ENCODE data around the gene RAPGEF4. TPM values are rescaled to one million over a fixed set of nuclear protein-coding genes. Genes with fewer than 3 reads are reported as not detected.

The RAPGEF4 gene
- total RNA-seq, 6 experiments from 2014 or later: 9.5 to 18.4 (median 14.7) TPM

DNA sequence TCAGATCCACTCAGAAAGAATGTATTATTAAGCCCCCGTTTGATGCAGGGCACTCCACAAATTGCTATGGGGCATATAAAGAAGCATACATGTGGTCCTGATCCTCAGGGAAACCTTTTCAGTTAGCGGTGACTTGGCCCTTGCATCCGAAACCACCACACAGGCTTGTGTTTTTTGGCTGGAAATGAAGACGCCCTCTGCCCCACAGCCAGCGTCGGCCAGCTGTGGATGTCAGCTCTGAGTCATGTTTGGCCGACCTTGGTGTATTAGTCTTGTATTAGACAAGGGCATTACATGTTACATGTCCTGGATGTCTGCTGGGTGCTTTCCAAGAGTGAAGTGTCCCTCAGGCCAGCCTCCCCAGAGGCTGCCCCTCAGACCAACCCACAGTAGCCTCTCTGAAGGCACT, 232.4 kb downstream of the RAPGEF4 start:
- peak; percentile 78 to 84 (median 82) for ATAC-seq
- WGBS (ENCODE audit: insufficient coverage, low coverage, low lambda C conversion rate, missing lambda C conversion rate): 0% methylated on average over 5 of the region's 7 CpGs
- intact Hi-C loops (cut with DNase I): no loop called here
- H3K9me3 ChIP-seq: no peaks in the 10 kb centered on the region
- DNase-seq: peak; percentile 77 to 94 (median 86)
- peak overlapping the region in 2 of 3 donors; percentile 21 to 43 for H3K4me3 ChIP-seq
- peaks cover 0 to 41% (median 23%) of the 10 kb centered on the region in 4 donors for H3K4me1 ChIP-seq
- no peaks in the 10 kb centered on the region for H3K27me3 ChIP-seq
- TF ChIP-seq, protein P1, sequence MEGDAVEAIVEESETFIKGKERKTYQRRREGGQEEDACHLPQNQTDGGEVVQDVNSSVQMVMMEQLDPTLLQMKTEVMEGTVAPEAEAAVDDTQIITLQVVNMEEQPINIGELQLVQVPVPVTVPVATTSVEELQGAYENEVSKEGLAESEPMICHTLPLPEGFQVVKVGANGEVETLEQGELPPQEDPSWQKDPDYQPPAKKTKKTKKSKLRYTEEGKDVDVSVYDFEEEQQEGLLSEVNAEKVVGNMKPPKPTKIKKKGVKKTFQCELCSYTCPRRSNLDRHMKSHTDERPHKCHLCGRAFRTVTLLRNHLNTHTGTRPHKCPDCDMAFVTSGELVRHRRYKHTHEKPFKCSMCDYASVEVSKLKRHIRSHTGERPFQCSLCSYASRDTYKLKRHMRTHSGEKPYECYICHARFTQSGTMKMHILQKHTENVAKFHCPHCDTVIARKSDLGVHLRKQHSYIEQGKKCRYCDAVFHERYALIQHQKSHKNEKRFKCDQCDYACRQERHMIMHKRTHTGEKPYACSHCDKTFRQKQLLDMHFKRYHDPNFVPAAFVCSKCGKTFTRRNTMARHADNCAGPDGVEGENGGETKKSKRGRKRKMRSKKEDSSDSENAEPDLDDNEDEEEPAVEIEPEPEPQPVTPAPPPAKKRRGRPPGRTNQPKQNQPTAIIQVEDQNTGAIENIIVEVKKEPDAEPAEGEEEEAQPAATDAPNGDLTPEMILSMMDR (IDR thresholded peaks at IDR 0.05): no peak
- TF ChIP-seq POLR2A (IDR thresholded peaks at IDR 0.05): peak; percentile 36
- no peaks in the 10 kb centered on the region for H3K36me3 ChIP-seq
- peak overlapping the region; percentile 93 to 98 (median 94) for H3K27ac ChIP-seq

DNA sequence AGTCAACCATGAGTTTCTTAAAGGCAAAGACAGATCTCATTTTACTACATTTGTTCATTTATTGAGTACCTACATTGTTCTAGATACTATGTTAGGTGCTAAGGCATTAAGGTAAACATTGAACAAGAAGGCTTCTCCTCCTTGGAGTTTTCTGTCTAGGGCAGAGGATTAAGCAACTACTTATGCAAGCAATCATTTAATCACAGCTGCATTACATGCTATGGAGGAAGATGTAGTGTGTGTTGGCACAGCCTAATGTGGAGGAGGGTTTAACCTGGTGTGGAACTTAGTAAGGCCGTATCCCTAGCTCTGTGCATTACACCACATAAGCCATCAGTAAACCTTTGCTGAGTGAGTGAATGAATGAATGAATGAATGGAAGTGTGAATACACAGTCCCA, 233.5 kb downstream of the RAPGEF4 start:
- Histone ChIP-seq H3K27me3 (no peaks in the 10 kb centered on the region), H3K4me3 (no peak overlapping the region), H3K36me3 (no peaks in the 10 kb centered on the region), H3K9me3 (no peaks in the 10 kb centered on the region), H3K4me1 (peaks cover 0 to 41% (median 23%) of the 10 kb centered on the region in 4 donors), H3K27ac (peak overlapping the region; percentile 93 to 98 (median 94))
- no peak for ATAC-seq
- intact Hi-C loops (cut with DNase I): no loop called here
- TF ChIP-seq POLR2A (IDR thresholded peaks at IDR 0.05): no peak
- TF ChIP-seq, protein P1 (IDR thresholded peaks at IDR 0.05): no peak
- DNase-seq: no peak
- 29% methylated on average over 1 of the region's 1 CpG for WGBS (ENCODE audit: insufficient coverage, low coverage, low lambda C conversion rate, missing lambda C conversion rate)

DNA sequence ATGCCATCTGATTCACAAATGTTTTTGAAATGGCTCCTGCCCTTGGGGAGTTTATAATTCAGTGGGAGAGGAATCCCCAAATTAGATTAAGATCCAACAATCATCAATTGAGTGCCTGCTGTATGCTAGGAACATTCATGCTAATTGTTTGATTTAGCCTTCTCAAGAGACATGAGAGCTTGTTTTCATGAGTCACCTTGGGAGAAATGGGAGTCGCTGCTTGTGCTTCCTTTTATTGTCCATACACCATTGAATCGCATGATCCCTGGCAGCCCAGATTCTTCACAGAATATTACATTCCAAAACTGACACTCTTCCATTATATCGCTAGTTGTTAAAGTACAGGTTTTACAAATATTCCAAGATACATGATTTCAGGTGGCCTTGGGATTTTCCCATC, 234.0 kb downstream of the RAPGEF4 start:
- Histone ChIP-seq H3K4me3 (no peak overlapping the region), H3K27me3 (no peaks in the 10 kb centered on the region), H3K27ac (peak overlapping the region in 1 of 3 donors; percentile 98), H3K36me3 (no peaks in the 10 kb centered on the region), H3K9me3 (no peaks in the 10 kb centered on the region), H3K4me1 (peaks cover 0 to 41% (median 23%) of the 10 kb centered on the region in 4 donors)
- TF ChIP-seq POLR2A (IDR thresholded peaks at IDR 0.05): no peak
- TF ChIP-seq, protein P1 (IDR thresholded peaks at IDR 0.05): no peak
- DNase-seq: no peak
- intact Hi-C loops (cut with DNase I): no loop called here
- 76% methylated on average over 3 of the region's 3 CpGs for WGBS (ENCODE audit: insufficient coverage, low coverage, low lambda C conversion rate, missing lambda C conversion rate)
- ATAC-seq: no peak

DNA sequence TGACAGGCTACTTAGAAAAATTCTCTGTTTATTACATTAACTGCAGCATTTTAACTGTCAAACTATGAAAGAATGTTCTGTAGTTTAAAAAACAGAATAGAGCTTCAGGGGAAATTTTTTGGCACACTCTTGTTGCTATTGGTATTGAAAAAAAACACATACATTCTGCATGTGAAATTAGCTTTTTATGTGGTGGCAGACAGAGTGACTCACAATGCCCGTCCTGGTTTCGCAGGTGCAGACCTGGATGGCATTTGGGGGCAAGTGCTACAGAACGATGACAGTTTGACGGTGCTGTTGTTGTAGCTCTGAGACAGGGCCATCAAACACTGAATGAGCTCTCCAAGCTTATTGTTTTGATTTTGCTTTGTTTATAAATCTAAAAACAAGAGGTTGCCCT, 235.0 kb downstream of the RAPGEF4 start:
- DNase-seq (no peak), ATAC-seq (no peak)
- 44% methylated on average over 4 of the region's 4 CpGs for WGBS (ENCODE audit: insufficient coverage, low coverage, low lambda C conversion rate, missing lambda C conversion rate)
- intact Hi-C loops (cut with DNase I): no loop called here
- H3K4me1 ChIP-seq: peaks cover 0 to 41% (median 23%) of the 10 kb centered on the region in 4 donors
- H3K27me3 ChIP-seq: no peaks in the 10 kb centered on the region
- H3K27ac ChIP-seq: peak overlapping the region in 1 of 3 donors; percentile 98
- H3K4me3 ChIP-seq: no peak overlapping the region
- H3K36me3 ChIP-seq: no peaks in the 10 kb centered on the region
- H3K9me3 ChIP-seq: no peaks in the 10 kb centered on the region
- TF ChIP-seq POLR2A (IDR thresholded peaks at IDR 0.05): no peak
- TF ChIP-seq, protein P1 (IDR thresholded peaks at IDR 0.05): no peak
